Measurements from ENCODE around the gene ABCB1. TPM values are rescaled to one million over a fixed set of nuclear protein-coding genes. Genes with fewer than 3 reads are reported as not detected.

ABCB1 gene
- total and polyA plus RNA-seq, 12 donors, result 64.5 to 1,762 (median 363) TPM

- no peak overlapping the region for H3K27ac ChIP-seq
- H3K27me3 ChIP-seq, result no peaks in the 10 kb centered on the region
- peaks cover 0 to 7% of the 10 kb centered on the region in 2 donors for H3K36me3 ChIP-seq (replicated peaks in 1 of 2)
- intact Hi-C loops (cut with DNase I), result no loop called here
- no peaks in the 10 kb centered on the region for H3K9me3 ChIP-seq (replicated peaks in 1 of 3)
- 26 to 50% (median 37%) methylated on average over 1 of the region's 1 CpG for WGBS, 4 donors
- no peak for DNase-seq
- H3K4me1 ChIP-seq (replicated peaks in 1 of 2), result peaks cover 0 to 17% of the 10 kb centered on the region in 2 donors
- H3K4me3 ChIP-seq, result no peak overlapping the region
- TF ChIP-seq CTCF (IDR thresholded peaks at IDR 0.05), result no peak
- TF ChIP-seq POLR2A (IDR thresholded peaks at IDR 0.05), result no peak
Observed at GRCh38 chr7:87570178-87570577, 30.5 kb downstream of the ABCB1 start.

- intact Hi-C loops (cut with DNase I), result no loop called here
- 86 to 94% (median 90%) methylated on average over 1 of the region's 1 CpG for WGBS, 4 donors
- DNase-seq, result no peak
- Histone ChIP-seq H3K27ac (no peak overlapping the region), H3K4me1 (replicated peaks in 1 of 2) (peaks cover 0 to 12% of the 10 kb centered on the region in 2 donors), H3K4me3 (no peak overlapping the region), H3K36me3 (replicated peaks in 1 of 2) (peaks cover 0 to 7% of the 10 kb centered on the region in 2 donors), H3K9me3 (replicated peaks in 1 of 3) (no peaks in the 10 kb centered on the region), H3K27me3 (no peaks in the 10 kb centered on the region)
- no peak for TF ChIP-seq POLR2A (IDR thresholded peaks at IDR 0.05)
- TF ChIP-seq CTCF (IDR thresholded peaks at IDR 0.05), result no peak
Observed at GRCh38 chr7:87567052-87567451, 33.6 kb downstream of the ABCB1 start.

GRCh38 chr7:87566311-87566900 lies 34.3 kb downstream of the ABCB1 start:
- whole genome bisulfite sequencing, 4 donors, result 88 to 91% (median 90%) methylated on average over 6 of the region's 6 CpGs
- H3K4me3 ChIP-seq, result no peak overlapping the region
- H3K9me3 ChIP-seq (replicated peaks in 1 of 3), result no peaks in the 10 kb centered on the region
- no peak for DNase-seq
- peaks cover 0 to 12% of the 10 kb centered on the region in 2 donors for H3K4me1 ChIP-seq (replicated peaks in 1 of 2)
- intact Hi-C loops (cut with DNase I), result no loop called here
- peaks cover 0 to 7% of the 10 kb centered on the region in 2 donors for H3K36me3 ChIP-seq (replicated peaks in 1 of 2)
- H3K27ac ChIP-seq, result no peak overlapping the region
- TF ChIP-seq POLR2A (IDR thresholded peaks at IDR 0.05), result no peak
- TF ChIP-seq CTCF (IDR thresholded peaks at IDR 0.05), result no peak
- H3K27me3 ChIP-seq, result no peaks in the 10 kb centered on the region

GRCh38 chr7:87565877-87566276 lies 34.8 kb downstream of the ABCB1 start:
- peaks cover 0 to 7% of the 10 kb centered on the region in 2 donors for H3K36me3 ChIP-seq (replicated peaks in 1 of 2)
- no peak overlapping the region for H3K4me3 ChIP-seq
- intact Hi-C loops (cut with DNase I), result no loop called here
- no peak overlapping the region for H3K27ac ChIP-seq
- H3K27me3 ChIP-seq, result no peaks in the 10 kb centered on the region
- peaks cover 0 to 12% of the 10 kb centered on the region in 2 donors for H3K4me1 ChIP-seq (replicated peaks in 1 of 2)
- DNase-seq, result no peak
- no peaks in the 10 kb centered on the region for H3K9me3 ChIP-seq (replicated peaks in 1 of 3)
- TF ChIP-seq CTCF (IDR thresholded peaks at IDR 0.05), result no peak
- TF ChIP-seq POLR2A (IDR thresholded peaks at IDR 0.05), result no peak
- 57 to 78% (median 68%) methylated on average over 3 of the region's 3 CpGs for WGBS, 4 donors

Data from adrenal gland (tissue), 12 donors.